Measurements from ENCODE around the gene ETF1. TPM values are rescaled to one million over a fixed set of nuclear protein-coding genes. Genes with fewer than 3 reads are reported as not detected.

The ETF1 gene
- total and polyA plus RNA-seq, 9 of the 15 experiments (the other 6 are each of a cell fraction or from before 2014, with no cell fraction given) = 53.7 to 209 (median 164) TPM

GRCh38 chr5:138491669-138492559, 51.1 kb downstream of the ETF1 start (continued):
- TF ChIP-seq GABPA (tag; conservative IDR thresholded peaks at IDR 0.05; ENCODE audit: low read depth) = peak; percentile 64
- TF ChIP-seq RB1 (IDR thresholded peaks at IDR 0.05; ENCODE audit: low read depth) = peak; percentile 76
- TF ChIP-seq NFE2 (IDR thresholded peaks at IDR 0.05; ENCODE audit: low read depth) = no peak
- peak; percentile 96 for TF ChIP-seq ELK1 (CRISPR knock-in tag; IDR thresholded peaks at IDR 0.05)
- 0 out of 2 replicates have a peak, but pooled peaks have one; percentile 6 for TF ChIP-seq XRCC5 (IDR thresholded peaks at IDR 0.05; ENCODE audit: low read depth, low read length)
- 0 out of 2 replicates have a peak, but pooled peaks have one; percentile 15 for TF ChIP-seq ZBTB9 (CRISPR knock-in tag; IDR thresholded peaks at IDR 0.05)
- peak in 1 of 2 experiments; percentile 3; a peak in 2 of 4 replicates for TF ChIP-seq RAD21 (CRISPR knock-in tag; conservative IDR thresholded peaks at IDR 0.05 in 1 of 2, IDR thresholded peaks at IDR 0.05 in 1 of 2)
- peak; percentile 57 for TF ChIP-seq TAF1 (IDR thresholded peaks at IDR 0.05; ENCODE audit: control insufficient read depth, extremely low read depth, insufficient read depth, low read length, severe bottlenecking)
- no peak for TF ChIP-seq ZNF407 (IDR thresholded peaks at IDR 0.05; ENCODE audit: low read depth)
- TF ChIP-seq TEAD4 (IDR thresholded peaks at IDR 0.05; ENCODE audit: low read length) = no peak
- no peak for TF ChIP-seq TEAD4 (CRISPR knock-in tag; IDR thresholded peaks at IDR 0.05; ENCODE audit: borderline replicate concordance)
- peak; percentile 78; the same call in 1 of the 2 replicates for TF ChIP-seq SPI1 (IDR thresholded peaks at IDR 0.05; ENCODE audit: borderline replicate concordance, low read depth, low read length)
- TF ChIP-seq ZFP36 (IDR thresholded peaks at IDR 0.05; ENCODE audit: low read depth, low read length, partially characterized antibody) = peak; percentile 92
- no peak for TF ChIP-seq E2F5 (CRISPR knock-in tag; IDR thresholded peaks at IDR 0.05)
- no peak for TF ChIP-seq KAT8 (IDR thresholded peaks at IDR 0.05; ENCODE audit: low read depth)
